IPS-NIHi7 (cell line): ENCODE results near the gene JMJD1C.
"Not testable (repeated sequence)": the region's sequence is repeated elsewhere in the genome, so short reads cannot be mapped to it uniquely, and the experiment has no call there.

ENCODE experiments used
- DNase-seq: peaks from one replicate; pipeline ENCODE4 v3.0.0; 2012; ENCODE audit warnings: mixed read lengths; ENCODE audit errors: extremely low spot score

Gene JMJD1C

DNA sequence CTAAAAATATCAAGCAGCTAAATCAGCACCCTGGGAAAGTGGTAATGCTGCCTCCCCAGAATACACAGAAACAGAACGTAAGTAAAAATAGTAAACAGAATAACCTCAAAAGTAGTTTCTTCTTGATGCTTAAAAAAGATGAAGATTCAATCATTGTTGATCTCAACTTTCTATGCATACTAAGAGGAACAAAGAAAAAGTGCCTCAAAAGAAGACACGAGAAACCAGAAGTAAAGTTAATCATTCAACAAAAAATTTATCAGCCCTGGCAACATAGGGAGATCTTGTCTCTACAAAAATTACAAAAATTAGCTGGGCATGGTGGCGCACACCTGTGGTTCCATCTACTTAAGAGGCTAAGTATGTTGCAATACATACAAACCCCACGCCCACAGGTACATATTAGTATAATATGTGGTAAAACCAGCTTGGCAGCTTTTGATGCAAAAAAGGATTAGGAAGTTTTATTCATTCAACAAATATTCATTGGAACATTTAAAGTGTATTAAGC lies 179.0 kb downstream of the JMJD1C start:
- DNase-seq = no peak

DNA sequence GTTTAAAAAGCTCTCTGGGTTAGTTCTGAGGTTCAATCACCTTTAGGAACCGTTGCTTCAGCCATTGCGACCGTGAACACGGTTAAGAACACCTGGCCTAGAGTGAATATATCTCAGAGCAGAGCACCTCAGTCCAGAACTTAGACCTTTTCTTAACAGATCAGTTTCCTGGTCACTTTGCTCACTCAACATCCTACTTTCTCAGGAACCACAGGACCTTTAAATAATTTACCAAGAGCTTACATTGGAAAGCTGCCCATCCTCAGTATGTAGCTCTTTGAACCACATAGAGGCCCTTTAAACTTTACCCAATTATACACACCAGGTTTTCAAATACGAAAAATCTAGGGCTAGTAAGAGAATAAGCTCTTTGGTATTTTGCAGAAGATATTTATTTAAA lies 179.4 kb downstream of the JMJD1C start:
- no peak for DNase-seq

DNA sequence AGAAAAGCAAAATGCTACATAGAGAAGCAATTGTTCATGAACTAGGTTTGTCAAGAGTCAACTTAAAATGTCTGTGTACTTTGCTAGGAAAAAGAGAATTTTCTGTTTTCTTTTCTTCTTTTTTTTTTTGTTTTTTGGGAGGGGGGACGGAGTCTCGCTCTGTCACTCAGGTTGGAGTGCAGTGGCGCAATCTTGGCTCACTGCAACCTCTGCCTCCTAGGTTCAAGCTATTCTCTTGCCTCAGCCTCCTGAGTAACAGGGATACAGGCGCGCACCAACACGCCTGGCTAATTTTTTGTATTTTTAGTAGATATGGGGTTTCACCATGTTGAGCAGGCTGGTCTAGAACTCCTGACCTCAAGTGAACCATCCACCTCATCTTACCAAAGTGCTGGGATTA lies 181.9 kb downstream of the JMJD1C start:
- DNase-seq = not testable (repeated sequence)

- no peak for DNase-seq
Observed at GRCh38 chr10:63283093-63283492, 182.7 kb downstream of the JMJD1C start.

DNA sequence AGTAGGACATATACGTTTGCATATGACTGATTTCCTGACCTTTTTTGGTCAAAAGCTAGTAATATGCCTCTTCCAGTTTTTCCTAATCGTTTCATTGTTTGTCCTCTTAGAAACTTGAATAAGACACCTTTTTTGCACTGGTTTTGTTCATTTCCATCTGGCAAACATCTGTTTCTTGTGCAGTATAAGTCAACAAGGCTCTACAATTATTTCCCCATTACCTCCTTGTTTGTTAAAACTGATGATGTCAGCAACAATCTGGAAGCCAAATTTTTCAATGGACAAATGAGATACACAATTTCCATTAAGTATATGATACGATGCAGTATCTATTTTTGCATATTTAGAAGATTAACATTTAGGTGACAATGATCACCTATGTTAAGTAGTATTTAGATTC lies 183.8 kb downstream of the JMJD1C start:
- DNase-seq = no peak

- no peak for DNase-seq
Observed at GRCh38 chr10:63280386-63280785, 185.4 kb downstream of the JMJD1C start.

GRCh38 chr10:63275094-63275493 lies 190.7 kb downstream of the JMJD1C start:
- no peak for DNase-seq

GRCh38 chr10:63273577-63273976 lies 192.2 kb downstream of the JMJD1C start:
- no peak for DNase-seq

- peak; percentile 76 for DNase-seq
Observed at GRCh38 chr10:63268798-63269503, 196.8 kb downstream of the JMJD1C start.

GRCh38 chr10:63268149-63268797 lies 197.5 kb downstream of the JMJD1C start:
- no peak for DNase-seq

GRCh38 chr10:63267414-63268148 lies 198.2 kb downstream of the JMJD1C start:
- DNase-seq = peak; percentile 15

GRCh38 chr10:63266391-63267316 lies 199.1 kb downstream of the JMJD1C start:
- no peak for DNase-seq

DNA sequence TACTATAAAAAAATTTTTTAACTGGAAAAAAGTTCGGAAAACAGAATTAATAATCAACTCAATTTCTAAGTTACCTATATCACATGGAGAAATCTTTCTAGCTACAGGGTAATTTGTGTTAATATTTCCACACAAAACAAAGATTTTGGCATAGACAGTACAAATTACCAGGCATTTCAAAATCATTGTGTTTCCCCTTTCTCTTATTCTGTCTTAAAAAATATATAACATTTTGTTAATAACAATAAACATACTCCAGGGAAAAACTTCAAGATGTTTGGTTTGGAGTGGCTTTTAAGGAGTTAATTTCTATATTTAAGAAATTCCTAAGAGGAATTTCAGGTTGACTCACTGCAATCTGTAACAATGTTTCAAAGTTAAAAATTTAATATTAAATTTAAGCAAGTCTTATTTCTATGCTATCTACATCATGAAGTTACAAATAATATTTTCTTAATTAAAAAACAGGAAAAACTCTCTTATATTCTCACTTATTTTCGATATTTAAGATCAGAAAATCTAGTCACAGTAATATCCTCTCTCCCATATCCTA lies 200.0 kb downstream of the JMJD1C start:
- DNase-seq = no peak

DNA sequence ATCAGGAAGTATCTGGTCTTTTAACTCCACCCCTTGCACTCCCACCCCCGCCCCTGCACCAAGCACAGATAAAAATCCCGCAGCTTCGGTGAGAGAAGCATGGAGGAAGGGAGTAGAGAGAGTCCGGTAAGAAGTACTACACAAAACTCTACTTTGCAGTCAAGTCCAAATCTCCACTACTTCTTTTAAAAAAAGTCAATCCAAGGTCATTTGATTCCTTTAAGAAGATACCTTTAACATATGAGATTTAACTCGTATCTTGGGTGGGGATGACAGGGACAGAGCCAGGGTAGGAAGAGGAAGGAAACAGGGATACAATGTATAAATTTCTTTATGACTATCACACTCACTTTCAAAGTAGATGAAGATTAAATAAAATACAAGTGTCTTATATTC lies 200.6 kb downstream of the JMJD1C start:
- peak; percentile 16 for DNase-seq

DNA sequence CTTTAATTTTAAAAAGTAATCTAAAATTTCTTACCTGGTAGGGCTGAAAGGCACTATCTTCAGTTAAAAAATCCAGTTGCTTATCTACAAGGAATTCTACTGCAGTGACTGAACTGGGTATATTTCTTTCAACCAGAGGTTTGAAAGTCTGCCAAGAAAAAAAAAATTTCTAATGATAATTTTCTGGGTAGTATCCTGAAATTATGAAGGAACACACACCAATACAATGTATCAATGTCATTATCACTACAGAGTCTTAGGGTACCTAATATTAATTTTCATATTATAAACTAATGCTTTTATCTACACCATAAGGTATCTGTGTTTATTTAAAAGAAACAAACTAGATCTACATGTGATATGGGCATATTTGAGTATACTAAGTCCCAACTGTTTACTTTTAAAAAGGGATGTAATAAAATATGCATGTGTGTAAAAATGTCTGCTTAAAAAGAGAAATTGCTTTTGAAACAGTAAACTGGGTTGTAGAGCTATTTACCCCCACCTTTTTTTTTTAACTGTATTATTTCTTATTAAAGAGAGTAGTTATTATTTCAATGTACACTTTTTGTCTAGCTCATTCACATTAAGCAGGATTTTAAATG lies 201.1 kb downstream of the JMJD1C start:
- no peak for DNase-seq

GRCh38 chr10:63262430-63263073 lies 203.2 kb downstream of the JMJD1C start:
- DNase-seq = no peak

DNA sequence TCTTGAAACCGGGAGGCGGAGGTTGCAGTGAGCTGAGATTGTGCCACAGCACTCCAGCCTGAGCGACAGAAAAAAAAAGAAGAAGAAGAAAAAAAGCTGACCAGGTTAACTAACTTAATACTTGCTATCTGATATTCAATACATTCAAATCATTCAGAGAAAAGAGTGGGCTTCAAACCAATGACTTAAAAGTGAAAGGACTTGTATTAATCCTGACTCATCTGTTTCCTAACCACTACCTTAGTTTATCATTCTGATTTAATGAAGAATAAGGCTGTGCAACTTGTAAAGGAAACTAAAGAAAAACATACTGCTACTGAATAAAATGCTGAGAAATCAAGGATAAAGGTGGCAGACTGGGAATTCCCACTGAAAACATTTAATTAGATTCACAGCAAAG lies 204.3 kb downstream of the JMJD1C start:
- no peak for DNase-seq

- DNase-seq = no peak
Observed at GRCh38 chr10:63260860-63261251, 204.9 kb downstream of the JMJD1C start.

GRCh38 chr10:63260103-63260859 lies 205.5 kb downstream of the JMJD1C start:
- no peak for DNase-seq
